HG02763 (cell line): ENCODE results near the gene RHO.
A peak's percentile ranks its signal among the peaks of the same experiment; 100 is the strongest.

Experiments
- ATAC-seq: cut with Tn5 transposase; IDR thresholded peaks from one replicate; pipeline ENCODE4 v1.9.1; 2021; ENCODE audit warnings: mild to moderate bottlenecking, moderate library complexity; ENCODE audit not compliant: unreplicated experiment

The RHO gene

GRCh38 chr3:129575233-129575996, 47.0 kb downstream of the RHO start:
- ATAC-seq: no peak

GRCh38 chr3:129575997-129576384, 47.6 kb downstream of the RHO start:
- ATAC-seq: no peak

- no peak for ATAC-seq
Measured at GRCh38 chr3:129576514-129577352, 48.3 kb downstream of the RHO start.

DNA sequence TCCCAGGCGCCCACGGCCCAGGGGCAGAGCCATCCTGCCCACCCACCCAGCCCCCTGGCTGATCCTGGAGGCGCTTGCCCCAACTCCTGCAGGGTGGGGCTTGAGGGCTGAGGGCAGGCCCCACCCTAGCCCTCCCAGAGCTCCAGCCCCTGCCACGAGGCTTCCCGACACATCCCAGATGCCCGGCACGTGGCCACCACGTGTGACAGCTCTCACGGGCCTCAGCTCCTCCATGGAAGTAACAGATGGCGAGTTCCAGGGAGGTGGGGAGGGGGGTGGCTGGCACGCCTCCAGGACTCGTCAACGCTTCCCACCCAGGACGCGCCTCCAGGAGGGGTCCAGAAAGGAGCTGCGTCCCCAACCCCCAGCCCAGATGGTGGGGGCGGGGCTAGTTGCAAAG, 48.9 kb downstream of the RHO start:
- no peak for ATAC-seq

GRCh38 chr3:129577925-129578786, 49.7 kb downstream of the RHO start:
- peak; percentile 40 for ATAC-seq

DNA sequence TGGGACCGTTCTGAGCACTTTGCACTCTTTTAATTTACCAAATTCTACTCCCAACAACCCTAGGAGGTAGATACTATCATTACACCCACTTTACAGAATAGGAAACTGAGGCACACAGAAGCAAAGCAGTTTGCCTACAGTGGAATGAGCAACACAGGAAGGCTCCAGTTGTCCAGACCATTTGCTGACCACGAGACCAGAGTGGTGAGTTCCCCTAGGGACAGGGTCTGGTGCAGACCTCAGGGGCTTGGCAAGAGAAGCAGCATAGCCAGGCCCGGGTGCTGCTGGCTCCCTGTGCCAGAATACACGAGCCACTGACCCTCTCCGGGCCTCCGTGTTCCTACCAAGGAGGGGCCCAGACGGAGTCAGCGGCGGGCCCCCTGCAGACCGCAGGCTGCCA, 51.6 kb downstream of the RHO start:
- ATAC-seq: no peak

GRCh38 chr3:129581623-129582022, 53.2 kb downstream of the RHO start:
- no peak for ATAC-seq

- ATAC-seq: no peak
Measured at GRCh38 chr3:129582799-129583198, 54.4 kb downstream of the RHO start.

DNA sequence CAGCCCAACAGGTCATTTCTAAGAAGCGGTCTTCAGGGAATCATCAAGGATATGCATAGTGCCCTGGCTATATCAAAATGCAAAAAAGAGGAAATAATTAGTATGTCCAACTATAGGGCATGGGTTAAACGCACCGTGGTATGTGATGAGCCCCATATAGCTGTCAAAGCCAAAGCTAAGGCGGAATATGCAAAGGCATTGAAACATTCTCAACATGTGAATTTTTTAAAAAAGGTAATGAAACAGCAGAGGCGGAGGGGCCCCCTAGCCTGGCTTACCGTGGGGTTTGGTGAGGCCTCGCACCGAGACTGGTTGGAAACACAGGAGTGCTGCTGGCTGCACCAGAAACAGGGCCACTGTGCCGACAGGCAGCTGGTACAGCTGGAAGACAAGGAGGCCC, 54.9 kb downstream of the RHO start:
- ATAC-seq: no peak

- ATAC-seq: no peak
Measured at GRCh38 chr3:129584631-129585030, 56.2 kb downstream of the RHO start.
